ENCODE results near the gene ACVR1. TPM values are rescaled to one million over a fixed set of nuclear protein-coding genes. Genes with fewer than 3 reads are reported as not detected.

ACVR1 gene
- total and polyA plus RNA-seq, 9 of the 15 experiments (the other 6 are each of a cell fraction or from before 2014, with no cell fraction given) = 3.8 to 14.3 (median 6.9) TPM

- TF ChIP-seq ELF1 (tag; IDR thresholded peaks at IDR 0.05) (no peak), ZNF224 (CRISPR knock-in tag; IDR thresholded peaks at IDR 0.05) (no peak), ATF6 (CRISPR knock-in tag; IDR thresholded peaks at IDR 0.05) (no peak)
- TF ChIP-seq, protein P1, sequence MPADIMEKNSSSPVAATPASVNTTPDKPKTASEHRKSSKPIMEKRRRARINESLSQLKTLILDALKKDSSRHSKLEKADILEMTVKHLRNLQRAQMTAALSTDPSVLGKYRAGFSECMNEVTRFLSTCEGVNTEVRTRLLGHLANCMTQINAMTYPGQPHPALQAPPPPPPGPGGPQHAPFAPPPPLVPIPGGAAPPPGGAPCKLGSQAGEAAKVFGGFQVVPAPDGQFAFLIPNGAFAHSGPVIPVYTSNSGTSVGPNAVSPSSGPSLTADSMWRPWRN (IDR thresholded peaks at IDR 0.05; ENCODE audit: low read depth) = no peak
- TF ChIP-seq, protein P2, sequence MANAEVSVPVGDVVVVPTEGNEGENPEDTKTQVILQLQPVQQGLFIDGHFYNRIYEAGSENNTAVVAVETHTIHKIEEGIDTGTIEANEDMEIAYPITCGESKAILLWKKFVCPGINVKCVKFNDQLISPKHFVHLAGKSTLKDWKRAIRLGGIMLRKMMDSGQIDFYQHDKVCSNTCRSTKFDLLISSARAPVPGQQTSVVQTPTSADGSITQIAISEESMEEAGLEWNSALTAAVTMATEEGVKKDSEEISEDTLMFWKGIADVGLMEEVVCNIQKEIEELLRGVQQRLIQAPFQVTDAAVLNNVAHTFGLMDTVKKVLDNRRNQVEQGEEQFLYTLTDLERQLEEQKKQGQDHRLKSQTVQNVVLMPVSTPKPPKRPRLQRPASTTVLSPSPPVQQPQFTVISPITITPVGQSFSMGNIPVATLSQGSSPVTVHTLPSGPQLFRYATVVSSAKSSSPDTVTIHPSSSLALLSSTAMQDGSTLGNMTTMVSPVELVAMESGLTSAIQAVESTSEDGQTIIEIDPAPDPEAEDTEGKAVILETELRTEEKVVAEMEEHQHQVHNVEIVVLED (CRISPR knock-in tag; IDR thresholded peaks at IDR 0.05) = no peak
Measured at GRCh38 chr2:157788201-157788600, 87.9 kb downstream of the ACVR1 start (continued).

Data from K562 (cell line).